ENCODE results near the gene NDST1. TPM values are rescaled to one million over a fixed set of nuclear protein-coding genes. Genes with fewer than 3 reads are reported as not detected.
A peak's percentile ranks its signal among the peaks of the same experiment; 100 is the strongest.

Gene NDST1
- total and polyA plus RNA-seq, 12 donors = 14.8 to 86.1 (median 58.5) TPM

- peak in 1 of 8 donors; percentile 7 for ATAC-seq
- H3K27ac ChIP-seq = peak overlapping the region in 9 of 10 donors; percentile 7 to 96 (median 80)
- peaks cover 0 to 63% (median 45%) of the 10 kb centered on the region in 9 donors for H3K4me1 ChIP-seq
- TF ChIP-seq, protein P1, sequence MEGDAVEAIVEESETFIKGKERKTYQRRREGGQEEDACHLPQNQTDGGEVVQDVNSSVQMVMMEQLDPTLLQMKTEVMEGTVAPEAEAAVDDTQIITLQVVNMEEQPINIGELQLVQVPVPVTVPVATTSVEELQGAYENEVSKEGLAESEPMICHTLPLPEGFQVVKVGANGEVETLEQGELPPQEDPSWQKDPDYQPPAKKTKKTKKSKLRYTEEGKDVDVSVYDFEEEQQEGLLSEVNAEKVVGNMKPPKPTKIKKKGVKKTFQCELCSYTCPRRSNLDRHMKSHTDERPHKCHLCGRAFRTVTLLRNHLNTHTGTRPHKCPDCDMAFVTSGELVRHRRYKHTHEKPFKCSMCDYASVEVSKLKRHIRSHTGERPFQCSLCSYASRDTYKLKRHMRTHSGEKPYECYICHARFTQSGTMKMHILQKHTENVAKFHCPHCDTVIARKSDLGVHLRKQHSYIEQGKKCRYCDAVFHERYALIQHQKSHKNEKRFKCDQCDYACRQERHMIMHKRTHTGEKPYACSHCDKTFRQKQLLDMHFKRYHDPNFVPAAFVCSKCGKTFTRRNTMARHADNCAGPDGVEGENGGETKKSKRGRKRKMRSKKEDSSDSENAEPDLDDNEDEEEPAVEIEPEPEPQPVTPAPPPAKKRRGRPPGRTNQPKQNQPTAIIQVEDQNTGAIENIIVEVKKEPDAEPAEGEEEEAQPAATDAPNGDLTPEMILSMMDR (IDR thresholded peaks at IDR 0.05) = no peak
- H3K27me3 ChIP-seq = no peaks in the 10 kb centered on the region
- 83 to 87% methylated on average over 12 of the region's 12 CpGs for WGBS, 2 donors
- intact Hi-C loops (cut with DNase I) = loop anchor here in 7 of 10 donors (5.0 to 10.0 kb wide), 4 partner anchors 53 to 83 kb away; no protein-coding TSS in a partner anchor
- H3K4me3 ChIP-seq = no peak overlapping the region
- peaks cover 0 to 99% (median 61%) of the 10 kb centered on the region in 9 donors for H3K36me3 ChIP-seq
- DNase-seq = no peak
- no peaks in the 10 kb centered on the region for H3K9me3 ChIP-seq
Observed at GRCh38 chr5:150540042-150540441, 32.1 kb downstream of the NDST1 start.

DNA sequence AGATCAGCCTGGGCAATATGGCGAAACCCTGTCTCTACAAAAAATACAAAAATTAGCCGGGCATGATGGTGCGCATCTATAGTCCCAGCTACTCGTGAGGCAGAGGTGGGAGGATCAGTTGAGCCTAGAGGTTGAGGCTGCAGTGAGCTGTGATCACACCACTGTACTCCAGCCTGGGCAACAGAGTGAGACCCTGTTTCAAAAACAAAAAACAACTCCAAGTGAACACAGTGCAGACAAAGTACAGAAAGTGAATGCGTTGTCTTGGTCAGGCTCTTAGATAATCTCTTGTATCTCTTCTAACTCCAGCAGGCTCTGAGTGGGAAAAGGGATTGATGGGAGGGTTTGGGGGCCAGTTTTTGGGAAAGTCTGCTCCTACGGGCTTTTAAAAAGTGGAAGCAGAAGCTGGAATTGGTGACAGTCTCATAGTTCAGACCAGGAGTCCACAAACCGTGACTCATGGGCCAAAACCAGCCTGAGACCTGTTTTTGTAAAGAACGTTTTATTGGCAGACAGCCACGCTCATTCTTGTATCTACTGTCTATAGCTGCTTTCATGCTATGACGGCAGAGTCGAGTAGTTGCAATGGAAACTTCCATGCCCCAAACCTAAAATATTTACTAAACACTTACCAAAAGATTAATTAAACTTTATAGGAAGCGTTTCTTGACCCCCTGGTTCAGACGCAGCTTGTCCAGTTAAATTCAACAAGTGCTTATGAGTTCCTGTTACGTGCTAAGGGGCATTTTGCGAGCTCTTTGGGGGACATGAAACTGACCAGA lies 32.9 kb downstream of the NDST1 start:
- ATAC-seq (peak in 7 of 8 donors; percentile 43 to 82 (median 73)), DNase-seq (peak in 1 of 2 donors; percentile 83)
- H3K4me3 ChIP-seq = peak overlapping the region in 1 of 10 donors; percentile 3
- H3K4me1 ChIP-seq = peaks cover 0 to 64% (median 45%) of the 10 kb centered on the region in 9 donors
- H3K9me3 ChIP-seq = no peaks in the 10 kb centered on the region
- intact Hi-C loops (cut with DNase I) = loop anchor here in 7 of 10 donors (5.0 to 10.0 kb wide), 4 partner anchors 54 to 84 kb away; no protein-coding TSS in a partner anchor
- WGBS, 2 donors = 54 to 61% methylated on average over 15 of the region's 15 CpGs
- H3K27me3 ChIP-seq = no peaks in the 10 kb centered on the region
- TF ChIP-seq, protein P1 (IDR thresholded peaks at IDR 0.05) = no peak
- H3K27ac ChIP-seq = peak overlapping the region; percentile 35 to 96 (median 80)
- H3K36me3 ChIP-seq = peaks cover 0 to 99% (median 59%) of the 10 kb centered on the region in 9 donors

DNA sequence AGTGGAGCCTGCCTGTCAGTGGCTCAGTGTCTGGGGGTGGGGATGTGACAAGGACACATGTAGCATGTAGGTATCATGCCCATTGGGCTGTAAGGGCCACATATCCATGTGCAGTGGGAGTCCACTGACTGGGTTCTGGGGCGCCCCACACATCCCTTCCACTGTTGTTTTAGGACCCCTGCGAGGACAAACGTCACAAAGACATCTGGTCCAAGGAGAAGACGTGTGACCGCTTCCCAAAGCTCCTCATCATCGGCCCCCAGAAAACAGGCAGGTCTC lies 33.4 kb downstream of the NDST1 start:
- ATAC-seq (peak in 3 of 8 donors; percentile 1 to 23 (median 23)), DNase-seq (no peak)
- TF ChIP-seq, protein P1 (IDR thresholded peaks at IDR 0.05) = no peak
- intact Hi-C loops (cut with DNase I) = loop anchor here in 7 of 10 donors (5.0 to 10.0 kb wide), 4 partner anchors 54 to 84 kb away; no protein-coding TSS in a partner anchor
- Histone ChIP-seq H3K4me3 (no peak overlapping the region), H3K27me3 (no peaks in the 10 kb centered on the region), H3K27ac (peak overlapping the region; percentile 34 to 96 (median 80)), H3K4me1 (peaks cover 0 to 65% (median 45%) of the 10 kb centered on the region in 9 donors), H3K9me3 (no peaks in the 10 kb centered on the region), H3K36me3 (peaks cover 0 to 99% (median 54%) of the 10 kb centered on the region in 9 donors)
- WGBS, 2 donors = 89 to 95% methylated on average over 6 of the region's 6 CpGs

GRCh38 chr5:150541895-150542294 lies 34.0 kb downstream of the NDST1 start:
- Histone ChIP-seq H3K4me3 (no peak overlapping the region), H3K27me3 (no peaks in the 10 kb centered on the region), H3K4me1 (peaks cover 0 to 68% (median 45%) of the 10 kb centered on the region in 9 donors), H3K36me3 (peaks cover 0 to 99% (median 54%) of the 10 kb centered on the region in 9 donors), H3K27ac (peak overlapping the region in 9 of 10 donors; percentile 34 to 96 (median 81)), H3K9me3 (no peaks in the 10 kb centered on the region)
- TF ChIP-seq, protein P1 (IDR thresholded peaks at IDR 0.05) = no peak
- DNase-seq = no peak
- ATAC-seq = no peak
- intact Hi-C loops (cut with DNase I) = loop anchor here in 7 of 10 donors (5.0 to 10.0 kb wide), 4 partner anchors 55 to 85 kb away; no protein-coding TSS in a partner anchor

Measured in heart right ventricle (tissue), 16 donors.